HG03196 (cell line): ENCODE results near the gene COL6A5.
"Not testable (repeated sequence)": the region's sequence is repeated elsewhere in the genome, so short reads cannot be mapped to it uniquely, and the experiment has no call there.

Experiments
- ATAC-seq: cut with Tn5 transposase; IDR thresholded peaks from one replicate; pipeline ENCODE4 v1.9.1; 2021; ENCODE audit not compliant: unreplicated experiment

Gene COL6A5

DNA sequence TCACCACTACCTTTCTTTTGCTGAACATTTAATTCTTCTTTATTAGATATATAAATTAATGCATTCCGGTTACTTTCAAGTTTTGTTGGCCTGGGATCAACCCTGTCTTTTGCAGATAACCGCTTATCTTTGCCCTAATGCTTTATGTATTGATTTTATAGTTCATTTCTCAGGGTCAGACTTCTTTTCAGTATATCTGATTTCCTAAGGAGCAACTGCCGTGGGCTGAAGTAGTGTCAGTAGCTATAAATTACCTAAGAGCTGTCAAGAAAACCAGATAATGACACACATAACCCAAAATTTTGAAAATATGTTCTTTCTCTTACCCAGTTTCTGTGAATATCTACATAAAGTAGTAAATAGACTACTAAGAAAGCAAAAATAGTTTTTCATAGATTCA is 38.0 kb downstream of the COL6A5 start:
- ATAC-seq, result no peak

DNA sequence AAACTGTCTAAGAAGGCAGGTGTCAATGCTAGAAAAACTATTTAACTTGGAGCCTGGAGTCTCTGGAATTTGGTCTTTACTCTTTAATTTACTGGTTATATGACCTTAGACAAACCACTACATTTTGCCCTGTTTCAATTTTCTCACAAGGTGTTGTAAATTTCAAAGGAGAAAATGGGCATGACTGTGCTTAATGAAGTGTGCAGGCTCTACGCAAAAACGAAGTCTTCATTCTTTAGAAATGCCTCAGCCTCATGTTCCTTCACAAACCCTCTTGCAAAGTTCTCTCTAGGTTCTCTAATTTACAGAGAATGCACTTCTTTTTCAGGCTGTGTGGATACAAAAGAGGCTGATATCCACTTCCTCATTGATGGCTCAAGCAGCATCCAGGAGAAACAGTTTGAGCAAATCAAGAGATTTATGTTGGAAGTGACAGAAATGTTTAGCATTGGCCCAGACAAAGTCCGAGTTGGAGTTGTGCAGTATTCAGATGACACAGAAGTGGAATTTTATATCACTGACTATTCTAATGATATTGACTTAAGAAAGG is 39.1 kb downstream of the COL6A5 start:
- ATAC-seq, result no peak

DNA sequence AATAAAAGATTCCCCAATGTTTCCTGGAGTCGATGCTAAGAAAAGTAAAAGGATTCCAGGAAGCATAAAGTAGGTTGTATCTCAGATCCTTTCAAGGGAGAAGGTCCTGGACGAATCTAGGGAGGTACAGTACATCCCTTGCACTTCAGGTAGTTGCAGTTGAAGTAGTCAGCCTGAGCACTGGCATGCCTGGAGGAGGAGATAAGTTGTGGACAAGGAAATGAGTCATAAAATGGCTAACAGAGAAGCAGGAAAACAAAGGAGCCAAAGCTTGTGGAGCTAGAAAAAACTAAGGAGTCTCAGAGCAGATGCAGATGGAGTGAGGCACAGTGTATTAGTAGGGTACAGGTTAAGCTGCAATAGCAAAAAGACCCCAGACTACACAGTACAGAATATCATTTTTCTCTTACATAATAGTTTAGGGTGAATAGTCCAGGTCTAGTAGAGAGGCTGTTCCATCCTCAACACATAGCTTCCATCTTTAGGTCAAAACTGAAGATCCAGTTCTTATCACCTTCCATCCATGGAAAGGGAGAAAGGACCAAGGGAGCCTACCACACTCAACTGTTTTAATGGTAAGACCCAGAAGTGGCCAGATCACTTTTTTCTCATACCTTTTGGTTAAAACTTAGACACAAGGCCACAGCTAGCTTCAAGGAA is 41.3 kb downstream of the COL6A5 start:
- ATAC-seq, result no peak

- ATAC-seq, result no peak
Measured at GRCh38 chr3:130389743-130390478, 44.4 kb downstream of the COL6A5 start.

GRCh38 chr3:130392266-130392665 is 46.8 kb downstream of the COL6A5 start:
- ATAC-seq, result no peak

DNA sequence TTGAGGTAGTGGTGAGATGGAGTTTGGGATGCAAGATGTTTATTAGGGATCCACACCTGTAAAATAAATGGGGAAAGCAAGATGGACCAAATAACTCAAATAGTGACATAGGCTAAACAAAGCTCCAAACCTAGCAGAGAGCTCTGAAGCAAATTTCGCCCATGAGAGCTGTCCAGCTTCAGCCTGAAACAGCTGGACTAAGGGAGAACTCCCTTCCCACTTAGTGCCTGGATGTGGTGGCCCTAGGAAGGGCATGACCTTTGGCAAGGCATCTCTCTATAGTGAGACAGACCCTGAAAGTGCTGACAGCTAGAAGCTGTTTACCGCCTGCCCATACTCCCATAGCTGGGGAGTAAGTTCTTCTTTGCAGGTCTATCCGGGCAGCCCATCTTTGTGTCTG is 48.1 kb downstream of the COL6A5 start:
- no peak for ATAC-seq

GRCh38 chr3:130395331-130395730 is 49.9 kb downstream of the COL6A5 start:
- no peak for ATAC-seq

DNA sequence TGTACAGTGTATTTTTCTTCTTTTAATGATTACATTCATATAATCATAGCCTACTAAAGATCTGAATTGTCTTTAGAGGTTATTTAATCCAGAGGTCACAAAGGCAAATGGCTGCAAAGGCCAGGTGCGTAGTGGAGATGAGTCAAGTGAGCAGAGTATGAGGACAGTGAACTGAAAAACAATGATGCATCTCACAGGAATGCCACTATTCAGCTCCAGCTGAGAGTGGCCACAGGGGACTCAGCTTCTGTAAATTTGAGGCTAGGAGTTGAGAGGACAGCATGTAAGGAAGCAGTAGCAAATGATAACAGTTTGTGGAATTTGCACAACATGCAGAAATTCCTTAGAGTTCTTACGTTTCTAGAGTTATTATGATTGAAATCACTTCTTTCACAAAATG is 50.4 kb downstream of the COL6A5 start:
- no peak for ATAC-seq

GRCh38 chr3:130404401-130404800 is 58.9 kb downstream of the COL6A5 start:
- ATAC-seq, result no peak

GRCh38 chr3:130405956-130406355 is 60.5 kb downstream of the COL6A5 start:
- no peak for ATAC-seq

DNA sequence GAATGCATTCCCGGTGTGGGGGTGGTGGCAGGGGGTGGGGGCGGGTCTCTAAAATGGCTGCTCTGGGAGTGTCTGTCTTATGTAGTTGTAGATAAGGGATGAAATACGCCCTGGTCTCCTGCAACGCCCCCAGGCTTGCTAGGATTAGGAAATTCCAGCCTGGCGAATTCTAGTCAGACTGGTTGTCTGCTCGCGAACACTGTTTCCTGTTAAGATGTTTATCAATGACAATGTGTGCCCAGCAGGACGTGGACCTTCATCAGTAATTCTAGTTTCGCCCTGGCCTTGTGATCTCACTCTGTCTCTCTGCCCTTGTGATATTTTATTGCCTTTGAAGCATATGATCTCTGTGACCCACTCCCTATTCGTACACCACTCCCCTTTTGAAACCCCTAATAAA is 62.8 kb downstream of the COL6A5 start:
- ATAC-seq, result not testable (repeated sequence)

- no peak for ATAC-seq
Measured at GRCh38 chr3:130411320-130411719, 65.8 kb downstream of the COL6A5 start.

- ATAC-seq, result no peak
Measured at GRCh38 chr3:130412991-130413560, 67.6 kb downstream of the COL6A5 start.

- no peak for ATAC-seq
Measured at GRCh38 chr3:130414457-130414856, 69.0 kb downstream of the COL6A5 start.

DNA sequence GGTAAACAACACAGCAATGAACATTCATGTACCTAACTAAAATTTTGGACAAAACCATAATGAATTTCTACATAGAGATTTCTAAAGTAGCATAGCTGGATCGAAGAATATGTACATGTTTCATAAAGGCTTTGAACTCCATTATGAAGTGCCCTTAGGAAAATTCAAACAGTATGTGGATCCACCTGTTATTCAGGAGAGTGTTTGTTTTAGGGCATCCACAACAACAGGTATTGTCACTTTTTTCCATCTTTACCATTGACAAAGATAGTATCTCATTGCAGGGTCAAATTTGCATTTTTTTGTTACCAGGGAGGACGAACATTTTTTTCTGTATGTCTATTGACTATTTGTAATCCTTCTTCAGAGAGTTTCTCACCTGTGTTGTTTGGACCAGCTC is 75.0 kb downstream of the COL6A5 start:
- ATAC-seq, result no peak

DNA sequence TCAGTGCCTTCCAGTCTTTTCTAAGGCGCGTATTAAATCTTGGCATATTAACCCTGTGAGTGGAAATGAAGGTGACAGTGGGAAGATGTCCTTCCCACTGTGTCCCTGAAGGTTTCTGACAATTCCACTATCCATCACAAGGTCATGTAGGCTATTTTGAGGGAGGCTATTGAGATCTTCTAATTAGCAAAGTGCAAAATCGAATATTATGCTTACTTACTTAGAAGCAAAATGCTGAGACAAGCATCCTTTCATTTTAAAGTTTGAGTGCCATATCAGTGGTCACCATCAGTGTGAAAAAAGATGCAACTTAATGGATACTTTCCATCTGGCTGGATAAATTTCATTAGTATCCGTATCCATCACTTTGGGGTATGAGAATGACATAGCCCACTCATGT is 77.6 kb downstream of the COL6A5 start:
- no peak for ATAC-seq

- no peak for ATAC-seq
Measured at GRCh38 chr3:130424837-130425236, 79.4 kb downstream of the COL6A5 start.

- no peak for ATAC-seq
Measured at GRCh38 chr3:130425484-130425883, 80.0 kb downstream of the COL6A5 start.

GRCh38 chr3:130426206-130426605 is 80.7 kb downstream of the COL6A5 start:
- ATAC-seq, result no peak

DNA sequence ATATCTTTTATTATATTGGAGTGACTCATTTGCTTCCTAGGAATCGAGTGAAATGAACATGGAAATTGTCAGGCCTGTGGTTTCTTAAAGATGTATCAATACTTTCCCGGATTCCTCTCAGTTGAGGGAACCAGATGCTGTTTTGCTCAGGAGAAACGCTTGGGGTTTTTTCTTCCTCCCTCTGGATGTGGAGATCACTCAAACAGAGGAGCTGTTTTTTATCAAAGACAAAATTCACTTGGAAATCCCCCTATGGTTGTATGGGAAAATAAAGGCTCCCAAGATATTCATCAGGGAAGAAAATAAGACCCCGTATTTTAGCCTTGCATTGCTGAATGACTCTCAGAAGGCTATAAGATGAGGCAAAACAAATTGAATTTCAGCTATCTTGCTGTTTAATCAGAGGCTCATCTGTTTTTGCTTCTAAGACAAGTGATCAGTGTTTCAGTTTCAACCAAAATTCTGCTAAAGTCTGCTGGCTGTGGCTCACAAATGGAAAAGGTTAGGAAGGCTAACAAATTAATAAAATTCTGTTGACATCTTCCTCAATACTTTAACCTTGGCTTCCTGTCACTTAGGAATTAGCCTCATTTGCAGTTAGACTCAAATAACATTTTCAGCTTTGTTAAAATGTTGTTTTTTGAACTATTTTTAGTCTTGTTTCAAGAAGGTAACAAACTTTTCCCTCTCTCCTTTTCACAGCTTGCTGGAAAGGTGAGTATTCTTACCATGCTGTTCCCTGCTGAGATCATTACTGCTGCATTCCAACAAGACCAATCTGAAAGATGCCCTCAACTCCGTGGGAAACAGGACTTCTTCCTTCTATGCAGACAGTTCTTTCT is 83.6 kb downstream of the COL6A5 start:
- ATAC-seq, result no peak

GRCh38 chr3:130429713-130430023 is 84.2 kb downstream of the COL6A5 start:
- ATAC-seq, result no peak
